ENCODE measurements around the gene MED13. TPM values are rescaled to one million over a fixed set of nuclear protein-coding genes. Genes with fewer than 3 reads are reported as not detected.

MED13 gene
- total RNA-seq, 1 donor from 2014 or later = 54.8 TPM

GRCh38 chr17:62062302-62062701 lies 2.8 kb downstream of the MED13 start:
- Mint-ChIP-seq H3K27ac (ENCODE audit: unreplicated experiment) (no peak overlapping the region), H3K36me3 (ENCODE audit: low read depth) (no peaks in the 10 kb centered on the region)

GRCh38 chr17:62059414-62059813 lies 5.7 kb downstream of the MED13 start:
- no peak for TF ChIP-seq CTCF (conservative IDR thresholded peaks at IDR 0.05)
- Mint-ChIP-seq H3K4me3 (peak overlapping the region; percentile 17), H3K27ac (ENCODE audit: unreplicated experiment) (peak overlapping the region; percentile 25), H3K9me3 (no peaks in the 10 kb centered on the region), H3K36me3 (ENCODE audit: low read depth) (peaks cover 2% of the 10 kb centered on the region), H3K4me1 (peaks cover 38% of the 10 kb centered on the region), H3K27me3 (ENCODE audit: low read depth) (no peaks in the 10 kb centered on the region)
- DNase-seq (ENCODE audit: low read depth, low spot score) = no peak

More at GRCh38 chr17:62062302-62062701, 2.8 kb downstream of the MED13 start:
- Mint-ChIP-seq H3K9me3 (no peaks in the 10 kb centered on the region), H3K4me1 (peaks cover 39% of the 10 kb centered on the region), H3K4me3 (peak overlapping the region; percentile 5), H3K27me3 (ENCODE audit: low read depth) (no peaks in the 10 kb centered on the region)
- DNase-seq (ENCODE audit: low read depth, low spot score) = no peak
- TF ChIP-seq CTCF (conservative IDR thresholded peaks at IDR 0.05) = no peak

- no peak for DNase-seq (ENCODE audit: low read depth, low spot score)
- Mint-ChIP-seq H3K27me3 (ENCODE audit: low read depth) (no peaks in the 10 kb centered on the region), H3K4me3 (no peak overlapping the region), H3K9me3 (no peaks in the 10 kb centered on the region), H3K27ac (ENCODE audit: unreplicated experiment) (no peak overlapping the region), H3K36me3 (ENCODE audit: low read depth) (peaks cover 2% of the 10 kb centered on the region), H3K4me1 (peaks cover 30% of the 10 kb centered on the region)
- TF ChIP-seq CTCF (conservative IDR thresholded peaks at IDR 0.05) = no peak
Measured at GRCh38 chr17:62058611-62059010, 6.5 kb downstream of the MED13 start.

- Mint-ChIP-seq H3K27me3 (ENCODE audit: low read depth) (no peaks in the 10 kb centered on the region), H3K27ac (ENCODE audit: unreplicated experiment) (no peak overlapping the region), H3K36me3 (ENCODE audit: low read depth) (peaks cover 2% of the 10 kb centered on the region), H3K4me1 (peaks cover 21% of the 10 kb centered on the region), H3K4me3 (peak overlapping the region; percentile 34), H3K9me3 (no peaks in the 10 kb centered on the region)
- TF ChIP-seq CTCF (conservative IDR thresholded peaks at IDR 0.05) = no peak
- DNase-seq (ENCODE audit: low read depth, low spot score) = no peak
Measured at GRCh38 chr17:62057696-62058095, 7.4 kb downstream of the MED13 start.

GRCh38 chr17:62052765-62053338 lies 12.2 kb downstream of the MED13 start:
- Mint-ChIP-seq H3K9me3 (no peaks in the 10 kb centered on the region), H3K4me3 (no peak overlapping the region)

More at GRCh38 chr17:62052765-62053338, 12.2 kb downstream of the MED13 start:
- Mint-ChIP-seq H3K4me1 (peaks cover 8% of the 10 kb centered on the region), H3K27ac (ENCODE audit: unreplicated experiment) (no peak overlapping the region), H3K36me3 (ENCODE audit: low read depth) (peaks cover 7% of the 10 kb centered on the region), H3K27me3 (ENCODE audit: low read depth) (no peaks in the 10 kb centered on the region)
- DNase-seq (ENCODE audit: low read depth, low spot score) = no peak
- TF ChIP-seq CTCF (conservative IDR thresholded peaks at IDR 0.05) = no peak

Measured in neural crest cell (in vitro differentiated cells).